ENCODE results near the gene WNT11. TPM values are rescaled to one million over a fixed set of nuclear protein-coding genes. Genes with fewer than 3 reads are reported as not detected.
"Not testable (repeated sequence)": the region's sequence is repeated elsewhere in the genome, so short reads cannot be mapped to it uniquely, and the experiment has no call there.

The WNT11 gene
- total RNA-seq, 1 experiment from 2014 or later, result not detected

DNA sequence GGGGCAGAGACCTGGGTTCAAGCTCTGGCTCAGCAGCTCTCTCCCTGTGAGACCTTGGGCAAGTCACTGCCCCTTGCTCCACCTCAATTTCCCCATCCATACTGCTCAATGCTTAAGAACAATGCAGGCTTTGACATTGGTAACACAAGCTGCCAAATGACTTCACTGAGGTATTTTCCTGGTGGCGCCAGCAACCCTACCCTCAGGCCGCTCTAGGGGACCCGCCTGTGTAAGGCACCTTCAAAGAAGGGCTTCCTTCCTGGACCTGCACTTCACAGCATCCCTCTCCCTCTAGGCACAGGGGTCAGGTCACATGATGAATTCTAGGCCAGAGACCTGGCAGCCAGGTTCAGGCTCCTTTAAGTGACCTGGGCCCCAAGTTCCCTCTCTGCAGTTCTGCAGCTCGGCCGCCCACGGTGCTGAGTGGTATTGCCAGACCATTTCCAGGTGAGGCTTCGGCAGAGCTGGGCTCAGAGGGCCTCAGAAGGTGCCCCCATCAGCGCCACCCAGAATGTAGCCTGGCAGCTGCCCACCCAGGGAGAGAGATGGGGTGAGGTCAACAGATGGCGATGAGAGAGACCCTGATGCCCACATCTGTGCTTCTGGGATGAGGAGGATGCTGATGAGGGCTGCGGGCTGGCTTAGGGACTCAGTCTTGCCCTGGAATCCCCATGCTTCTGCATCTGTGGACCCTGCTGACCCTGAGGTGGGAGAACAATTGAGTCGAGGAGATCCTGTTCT, 4.5 kb downstream of the WNT11 start:
- ChIA-PET CTCF (interaction anchor here (14.1 kb wide), 1 partner anchor 115 kb away, joined by 271 read pairs; no protein-coding TSS in a partner anchor), POLR2A (no interaction called here)
- H3K27me3 Mint-ChIP-seq (ENCODE audit: insufficient read depth, unreplicated experiment), result no peaks in the 10 kb centered on the region
- H3K4me3 Mint-ChIP-seq (ENCODE audit: unreplicated experiment), result no peak overlapping the region
- no peak for DNase-seq (ENCODE audit: unreplicated experiment)
- BruUV-seq (replicated peaks), result no TSS peak
- no peaks in the 10 kb centered on the region for H3K9me3 Mint-ChIP-seq (ENCODE audit: unreplicated experiment)
- H3K27ac Mint-ChIP-seq (ENCODE audit: low read depth, unreplicated experiment), result no peak overlapping the region
- H3K4me1 Mint-ChIP-seq (ENCODE audit: insufficient read depth, unreplicated experiment), result no peaks in the 10 kb centered on the region
- TF ChIP-seq CTCF (IDR thresholded peaks at IDR 0.05; ENCODE audit: unreplicated experiment), result no peak
- no peaks in the 10 kb centered on the region for H3K36me3 Mint-ChIP-seq (ENCODE audit: insufficient read depth, unreplicated experiment)
- intact Hi-C loops (cut with micrococcal nuclease), result no loop called here

DNA sequence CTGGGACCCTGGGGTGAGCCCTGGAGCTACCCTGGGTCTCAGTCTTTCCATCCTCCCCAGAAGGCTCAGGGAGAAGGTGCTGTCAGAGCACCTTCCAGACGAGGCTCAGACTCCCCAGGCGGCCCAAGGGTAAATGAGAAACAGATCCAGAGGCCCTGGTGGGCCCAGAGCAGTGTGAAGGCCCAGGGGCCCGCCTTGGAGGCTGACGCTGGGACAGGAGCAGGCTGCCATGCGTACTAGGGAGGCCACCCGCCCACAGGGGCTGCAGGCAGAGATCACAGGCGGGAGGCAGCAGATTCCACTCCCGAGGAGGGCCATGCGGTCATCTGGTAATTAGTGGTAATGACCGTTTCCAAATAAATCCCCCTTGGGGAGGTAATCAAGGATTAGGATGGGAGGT, 5.2 kb downstream of the WNT11 start:
- POLR2A ChIA-PET, result no interaction called here
- no peaks in the 10 kb centered on the region for H3K36me3 Mint-ChIP-seq (ENCODE audit: insufficient read depth, unreplicated experiment)
- no peak overlapping the region for H3K27ac Mint-ChIP-seq (ENCODE audit: low read depth, unreplicated experiment)
- intact Hi-C loops (cut with micrococcal nuclease), result no loop called here
- no peak for TF ChIP-seq CTCF (IDR thresholded peaks at IDR 0.05; ENCODE audit: unreplicated experiment)
- no peaks in the 10 kb centered on the region for H3K4me1 Mint-ChIP-seq (ENCODE audit: insufficient read depth, unreplicated experiment)
- no peaks in the 10 kb centered on the region for H3K9me3 Mint-ChIP-seq (ENCODE audit: unreplicated experiment)
- DNase-seq (ENCODE audit: unreplicated experiment), result no peak
- CTCF ChIA-PET, result interaction anchor here (14.1 kb wide), 1 partner anchor 116 kb away, joined by 271 read pairs; no protein-coding TSS in a partner anchor
- no peaks in the 10 kb centered on the region for H3K27me3 Mint-ChIP-seq (ENCODE audit: insufficient read depth, unreplicated experiment)
- BruUV-seq (replicated peaks), result no TSS peak
- no peak overlapping the region for H3K4me3 Mint-ChIP-seq (ENCODE audit: unreplicated experiment)

GRCh38 chr11:76200006-76200940, 6.0 kb downstream of the WNT11 start:
- intact Hi-C loops (cut with micrococcal nuclease), result no loop called here
- POLR2A ChIA-PET, result no interaction called here

GRCh38 chr11:76198691-76199090, 7.6 kb downstream of the WNT11 start:
- H3K36me3 Mint-ChIP-seq (ENCODE audit: insufficient read depth, unreplicated experiment); POLR2A ChIA-PET; DNase-seq (ENCODE audit: unreplicated experiment); H3K9me3 Mint-ChIP-seq (ENCODE audit: unreplicated experiment); H3K27ac Mint-ChIP-seq (ENCODE audit: low read depth, unreplicated experiment); H3K4me1 Mint-ChIP-seq (ENCODE audit: insufficient read depth, unreplicated experiment); BruUV-seq (replicated peaks); H3K4me3 Mint-ChIP-seq (ENCODE audit: unreplicated experiment); H3K27me3 Mint-ChIP-seq (ENCODE audit: insufficient read depth, unreplicated experiment): not testable (repeated sequence)
- CTCF ChIA-PET, result interaction anchor here (1.6 kb wide), 1 partner anchor 120 kb away, joined by 10 read pairs; no protein-coding TSS in a partner anchor
- intact Hi-C loops (cut with micrococcal nuclease), result loop anchor here (2.0 kb wide), 1 partner anchor 28 kb away; no protein-coding TSS in a partner anchor

More at GRCh38 chr11:76200006-76200940, 6.0 kb downstream of the WNT11 start:
- Mint-ChIP-seq H3K4me1 (ENCODE audit: insufficient read depth, unreplicated experiment) (no peaks in the 10 kb centered on the region), H3K27me3 (ENCODE audit: insufficient read depth, unreplicated experiment) (no peaks in the 10 kb centered on the region), H3K36me3 (ENCODE audit: insufficient read depth, unreplicated experiment) (no peaks in the 10 kb centered on the region), H3K27ac (ENCODE audit: low read depth, unreplicated experiment) (no peak overlapping the region), H3K9me3 (ENCODE audit: unreplicated experiment) (no peaks in the 10 kb centered on the region), H3K4me3 (ENCODE audit: unreplicated experiment) (no peak overlapping the region)
- DNase-seq (ENCODE audit: unreplicated experiment), result no peak
- CTCF ChIA-PET, result interaction anchor here (0.5 kb wide), 1 partner anchor 71 kb away, joined by 3 read pairs; no protein-coding TSS in a partner anchor
- TF ChIP-seq CTCF (IDR thresholded peaks at IDR 0.05; ENCODE audit: unreplicated experiment), result no peak
- BruUV-seq (replicated peaks), result no TSS peak
